Muscle layer of colon (tissue), 2 donors: Measurements from ENCODE around the gene NFATC1.

Experiments
- H3K27ac ChIP-seq: one replicate; pipeline ENCODE4 v1.7.0; 2013; ENCODE audit warnings: low read depth, mild to moderate bottlenecking, low read length, moderate library complexity
- H3K27me3 ChIP-seq, 2 donors: one replicate each; pipeline ENCODE4 v1.7.0; 2013; ENCODE audit warnings: low read length in 2 of 2, mild to moderate bottlenecking in 2 of 2; ENCODE audit not compliant: insufficient read depth in 2 of 2, control insufficient read depth in 1 of 2
- H3K36me3 ChIP-seq: one replicate; pipeline ENCODE4 v1.7.0; 2013; ENCODE audit warnings: mild to moderate bottlenecking, low read length; ENCODE audit not compliant: insufficient read depth
- H3K4me1 ChIP-seq: one replicate; pipeline ENCODE4 v1.7.0; 2013; ENCODE audit warnings: mild to moderate bottlenecking, low read length; ENCODE audit not compliant: insufficient read depth
- H3K4me3 ChIP-seq, 2 donors: one replicate each; pipeline ENCODE4 v1.7.0; 2013; ENCODE audit warnings: low read length in 2 of 2, low read depth in 1 of 2, mild to moderate bottlenecking in 1 of 2, moderate library complexity in 1 of 2
- H3K9ac ChIP-seq: one replicate; pipeline ENCODE4 v1.7.0; 2013; ENCODE audit warnings: low read length
- H3K9me3 ChIP-seq: one replicate; pipeline ENCODE4 v1.7.0; 2013; ENCODE audit warnings: mild to moderate bottlenecking, low read length
- donor health status: abdominal sarcoma.
- donor health status: Adenocarcinoma of cecum.

The NFATC1 gene

GRCh38 chr18:79549638-79550000, 153.9 kb downstream of the NFATC1 start:
- Histone ChIP-seq H3K4me3 (no peak overlapping the region), H3K27ac (no peak overlapping the region), H3K27me3 (peaks cover 0 to 7% of the 10 kb centered on the region in 2 donors), H3K36me3 (no peaks in the 10 kb centered on the region), H3K9me3 (no peaks in the 10 kb centered on the region), H3K4me1 (no peaks in the 10 kb centered on the region), H3K9ac (no peak overlapping the region)

GRCh38 chr18:79552140-79552631, 156.5 kb downstream of the NFATC1 start:
- Histone ChIP-seq H3K27ac (no peak overlapping the region), H3K9me3 (no peaks in the 10 kb centered on the region), H3K27me3 (peaks cover 0 to 7% of the 10 kb centered on the region in 2 donors), H3K9ac (no peak overlapping the region), H3K4me3 (no peak overlapping the region), H3K36me3 (no peaks in the 10 kb centered on the region), H3K4me1 (no peaks in the 10 kb centered on the region)

GRCh38 chr18:79552696-79553095, 157.0 kb downstream of the NFATC1 start:
- no peak overlapping the region for H3K27ac ChIP-seq

GRCh38 chr18:79553154-79553553, 157.4 kb downstream of the NFATC1 start:
- H3K36me3 ChIP-seq: no peaks in the 10 kb centered on the region

More at GRCh38 chr18:79552696-79553095, 157.0 kb downstream of the NFATC1 start:
- Histone ChIP-seq H3K9ac (no peak overlapping the region), H3K4me3 (no peak overlapping the region), H3K4me1 (no peaks in the 10 kb centered on the region), H3K36me3 (no peaks in the 10 kb centered on the region), H3K9me3 (no peaks in the 10 kb centered on the region), H3K27me3 (peaks cover 0 to 7% of the 10 kb centered on the region in 2 donors)

GRCh38 chr18:79553696-79554095, 158.0 kb downstream of the NFATC1 start:
- H3K4me3 ChIP-seq: no peak overlapping the region
- no peaks in the 10 kb centered on the region for H3K4me1 ChIP-seq
- H3K9ac ChIP-seq: no peak overlapping the region
- no peaks in the 10 kb centered on the region for H3K9me3 ChIP-seq
- H3K27me3 ChIP-seq: no peaks in the 10 kb centered on the region
- H3K27ac ChIP-seq: no peak overlapping the region
- no peaks in the 10 kb centered on the region for H3K36me3 ChIP-seq

More at GRCh38 chr18:79553154-79553553, 157.4 kb downstream of the NFATC1 start:
- H3K4me3 ChIP-seq: no peak overlapping the region
- H3K27ac ChIP-seq: no peak overlapping the region
- H3K9ac ChIP-seq: no peak overlapping the region
- peaks cover 0 to 2% of the 10 kb centered on the region in 2 donors for H3K27me3 ChIP-seq
- H3K4me1 ChIP-seq: no peaks in the 10 kb centered on the region
- no peaks in the 10 kb centered on the region for H3K9me3 ChIP-seq

- Histone ChIP-seq H3K4me1 (no peaks in the 10 kb centered on the region), H3K9ac (no peak overlapping the region), H3K27me3 (no peaks in the 10 kb centered on the region), H3K36me3 (no peaks in the 10 kb centered on the region), H3K9me3 (no peaks in the 10 kb centered on the region), H3K4me3 (no peak overlapping the region), H3K27ac (no peak overlapping the region)
These were observed 158.6 kb downstream of the NFATC1 start for GRCh38 chr18:79554321-79554720.

- Histone ChIP-seq H3K9ac (no peak overlapping the region), H3K9me3 (no peaks in the 10 kb centered on the region), H3K36me3 (no peaks in the 10 kb centered on the region), H3K27me3 (no peaks in the 10 kb centered on the region), H3K4me3 (no peak overlapping the region), H3K4me1 (no peaks in the 10 kb centered on the region), H3K27ac (no peak overlapping the region)
These were observed 159.4 kb downstream of the NFATC1 start for GRCh38 chr18:79554945-79555645.

- H3K4me3 ChIP-seq: no peak overlapping the region
- H3K9me3 ChIP-seq: no peaks in the 10 kb centered on the region
- H3K4me1 ChIP-seq: no peaks in the 10 kb centered on the region
- no peak overlapping the region for H3K9ac ChIP-seq
- H3K27me3 ChIP-seq: no peaks in the 10 kb centered on the region
- H3K27ac ChIP-seq: no peak overlapping the region
- no peaks in the 10 kb centered on the region for H3K36me3 ChIP-seq
These were observed 160.2 kb downstream of the NFATC1 start for GRCh38 chr18:79555885-79556284.

GRCh38 chr18:79556829-79557585, 161.3 kb downstream of the NFATC1 start:
- Histone ChIP-seq H3K9me3 (no peaks in the 10 kb centered on the region), H3K9ac (no peak overlapping the region), H3K4me3 (no peak overlapping the region), H3K27ac (no peak overlapping the region), H3K4me1 (no peaks in the 10 kb centered on the region), H3K36me3 (no peaks in the 10 kb centered on the region), H3K27me3 (no peaks in the 10 kb centered on the region)

- Histone ChIP-seq H3K4me1 (no peaks in the 10 kb centered on the region), H3K9me3 (no peaks in the 10 kb centered on the region), H3K27me3 (no peaks in the 10 kb centered on the region), H3K9ac (no peak overlapping the region), H3K36me3 (no peaks in the 10 kb centered on the region), H3K4me3 (no peak overlapping the region), H3K27ac (no peak overlapping the region)
These were observed 162.6 kb downstream of the NFATC1 start for GRCh38 chr18:79558196-79558932.

- no peaks in the 10 kb centered on the region for H3K36me3 ChIP-seq
- no peaks in the 10 kb centered on the region for H3K27me3 ChIP-seq
- no peaks in the 10 kb centered on the region for H3K4me1 ChIP-seq
- no peak overlapping the region for H3K9ac ChIP-seq
- no peaks in the 10 kb centered on the region for H3K9me3 ChIP-seq
- no peak overlapping the region for H3K4me3 ChIP-seq
- H3K27ac ChIP-seq: no peak overlapping the region
These were observed 163.2 kb downstream of the NFATC1 start for GRCh38 chr18:79558933-79559416.
